K562 (cell line): Measurements from ENCODE around the gene ELF3. TPM values are rescaled to one million over a fixed set of nuclear protein-coding genes. Genes with fewer than 3 reads are reported as not detected.
A peak's percentile ranks its signal among the peaks of the same experiment; 100 is the strongest.

Experiments
- KHSRP ChIP-seq: fragments of 450-650 bp; IDR thresholded peaks from 2 replicates; pipeline ENCODE4 v1.6.1; 2017
- MAFK ChIP-seq: IDR thresholded peaks from 2 replicates; pipeline ENCODE4 v1.6.1; 2011; ENCODE audit warnings: low read length, improper control_type of control experiment
- MCM5 ChIP-seq: fragments of 450-650 bp; IDR thresholded peaks from 2 replicates; pipeline ENCODE4 v1.6.1; 2016; ENCODE audit warnings: low read depth
- RAD21 ChIP-seq, 2 experiments: fragments of 250-450 bp in 1 of 2; fragments of 450-650 bp in 1 of 2; sonication (Bioruptor Pico) in 1 of 2; formaldehyde crosslinking in 1 of 2; IDR thresholded peaks in 1 of 2; conservative IDR thresholded peaks in 1 of 2; 2 replicates each; pipeline versions ENCODE4 v1.4.0 to v1.8.0; 2020 to 2022; ENCODE audit warnings: mild to moderate bottlenecking in 2 of 2, moderate library complexity in 1 of 2
- SMAD4 ChIP-seq: fragments of 250-450 bp; sonication (Bioruptor Pico); conservative IDR thresholded peaks from 2 replicates; pipeline ENCODE4 v1.8.0; 2021; ENCODE audit warnings: inconsistent platforms, mild to moderate bottlenecking, moderate library complexity
- TEAD1 ChIP-seq, 2 experiments: fragments of 450-650 bp in 1 of 2; sonication (generic) in 1 of 2; formaldehyde crosslinking; IDR thresholded peaks; 2 replicates each; pipeline versions ENCODE4 v1.4.0 to v1.8.0; 2020 to 2022; ENCODE audit warnings: mild to moderate bottlenecking in 2 of 2, missing genetic modification reagents in 1 of 2
- U2AF2 ChIP-seq: fragments of 200-400 bp; formaldehyde crosslinking; optimal IDR thresholded peaks from 2 replicates; pipeline ENCODE3; 2017; ENCODE audit warnings: low read depth, mild to moderate bottlenecking, low read length
- XRCC4 ChIP-seq: IDR thresholded peaks from one replicate; pipeline ENCODE4 v1.6.1; 2011; ENCODE audit not compliant: insufficient read depth, insufficient read length; ENCODE audit errors: extremely low read depth
- polyA plus RNA-seq, 8 experiments: library from polyadenylated mRNA; depleted of rRNA in 4 of 8; stranded (reverse) in 5 of 8; unstranded in 3 of 8; fragments of >200 nt; fragmentation: Nextera tagmentation in 2 of 8; fragmentation: Illumina TruSeq in 1 of 8; extraction: Ambion mirVana in 2 of 8; extraction: Trizol in 1 of 8; gene quantifications; 2 replicates each; pipeline versions ENCODE4 v1.2.1 to v1.2.3, GENCODE V29; 2011 to 2014; ENCODE audit warnings: inconsistent platforms in 1 of 8, missing spikeins in 1 of 8
- total RNA-seq, 7 experiments: library from RNA; depleted of rRNA in 6 of 7; stranded (reverse); fragments of >200 nt in 6 of 7; fragmentation: Illumina TruSeq in 2 of 7; extraction: Trizol in 2 of 7; gene quantifications; 2 replicates each; pipeline versions ENCODE4 v1.2.1 to v1.2.3, GENCODE V29; 2011 to 2021; ENCODE audit warnings: low replicate concordance in 1 of 7
- TF ChIP-seq, protein P1 (sequence below), 2 experiments: fragments of 450-650 bp in 1 of 2; sonication (generic) in 1 of 2; formaldehyde crosslinking in 1 of 2; IDR thresholded peaks; 2 replicates each; pipeline versions ENCODE4 v1.7.1 to v1.9.0; 2016 to 2022; ENCODE audit warnings: inconsistent platforms in 1 of 2, mild to moderate bottlenecking in 1 of 2, missing genetic modification reagents in 1 of 2
- TF ChIP-seq, protein P2 (sequence below): fragments of 250-450 bp; sonication (Bioruptor Pico); IDR thresholded peaks from 2 replicates; pipeline ENCODE4 v1.4.0; 2020; ENCODE audit warnings: mild to moderate bottlenecking, moderate library complexity, borderline replicate concordance
- TF ChIP-seq, protein P3 (sequence below): fragments of 250-450 bp; sonication (Bioruptor Pico); IDR thresholded peaks from 2 replicates; pipeline ENCODE4 v1.5.0; 2022; ENCODE audit warnings: mild to moderate bottlenecking
- TF ChIP-seq, protein P4 (sequence below): sonication (generic); formaldehyde crosslinking; IDR thresholded peaks from 2 replicates; pipeline ENCODE4 v1.8.1; 2022; ENCODE audit warnings: missing genetic modification reagents

The ELF3 gene
- total and polyA plus RNA-seq, 9 of the 15 experiments (the other 6 are each of a cell fraction or from before 2014, with no cell fraction given), result 0.03 to 1.2 (median 0.07) TPM; not detected in 4

DNA sequence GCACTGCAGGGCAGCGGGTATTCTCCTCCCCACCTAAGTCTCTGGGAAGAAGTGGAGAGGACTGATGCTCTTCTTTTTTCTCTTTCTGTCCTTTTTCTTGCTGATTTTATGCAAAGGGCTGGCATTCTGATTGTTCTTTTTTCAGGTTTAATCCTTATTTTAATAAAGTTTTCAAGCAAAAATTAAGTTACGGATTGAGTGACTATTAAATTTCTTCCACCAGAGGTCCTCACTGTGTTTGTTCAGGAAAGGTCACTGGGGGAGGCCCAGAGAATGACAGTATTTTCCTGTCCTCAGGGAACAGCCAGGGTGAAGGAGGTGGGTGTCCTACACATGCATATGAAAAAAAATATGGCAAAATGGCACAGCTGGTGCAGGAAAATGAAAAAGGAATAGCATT is 4.4 kb upstream of the ELF3 start (continued):
- TF ChIP-seq, protein P1, sequence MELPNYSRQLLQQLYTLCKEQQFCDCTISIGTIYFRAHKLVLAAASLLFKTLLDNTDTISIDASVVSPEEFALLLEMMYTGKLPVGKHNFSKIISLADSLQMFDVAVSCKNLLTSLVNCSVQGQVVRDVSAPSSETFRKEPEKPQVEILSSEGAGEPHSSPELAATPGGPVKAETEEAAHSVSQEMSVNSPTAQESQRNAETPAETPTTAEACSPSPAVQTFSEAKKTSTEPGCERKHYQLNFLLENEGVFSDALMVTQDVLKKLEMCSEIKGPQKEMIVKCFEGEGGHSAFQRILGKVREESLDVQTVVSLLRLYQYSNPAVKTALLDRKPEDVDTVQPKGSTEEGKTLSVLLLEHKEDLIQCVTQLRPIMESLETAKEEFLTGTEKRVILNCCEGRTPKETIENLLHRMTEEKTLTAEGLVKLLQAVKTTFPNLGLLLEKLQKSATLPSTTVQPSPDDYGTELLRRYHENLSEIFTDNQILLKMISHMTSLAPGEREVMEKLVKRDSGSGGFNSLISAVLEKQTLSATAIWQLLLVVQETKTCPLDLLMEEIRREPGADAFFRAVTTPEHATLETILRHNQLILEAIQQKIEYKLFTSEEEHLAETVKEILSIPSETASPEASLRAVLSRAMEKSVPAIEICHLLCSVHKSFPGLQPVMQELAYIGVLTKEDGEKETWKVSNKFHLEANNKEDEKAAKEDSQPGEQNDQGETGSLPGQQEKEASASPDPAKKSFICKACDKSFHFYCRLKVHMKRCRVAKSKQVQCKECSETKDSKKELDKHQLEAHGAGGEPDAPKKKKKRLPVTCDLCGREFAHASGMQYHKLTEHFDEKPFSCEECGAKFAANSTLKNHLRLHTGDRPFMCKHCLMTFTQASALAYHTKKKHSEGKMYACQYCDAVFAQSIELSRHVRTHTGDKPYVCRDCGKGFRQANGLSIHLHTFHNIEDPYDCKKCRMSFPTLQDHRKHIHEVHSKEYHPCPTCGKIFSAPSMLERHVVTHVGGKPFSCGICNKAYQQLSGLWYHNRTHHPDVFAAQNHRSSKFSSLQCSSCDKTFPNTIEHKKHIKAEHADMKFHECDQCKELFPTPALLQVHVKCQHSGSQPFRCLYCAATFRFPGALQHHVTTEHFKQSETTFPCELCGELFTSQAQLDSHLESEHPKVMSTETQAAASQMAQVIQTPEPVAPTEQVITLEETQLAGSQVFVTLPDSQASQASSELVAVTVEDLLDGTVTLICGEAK (IDR thresholded peaks at IDR 0.05), result peak; percentile 92
- TF ChIP-seq, protein P1 (CRISPR knock-in tag; IDR thresholded peaks at IDR 0.05), result peak; percentile 88
- TF ChIP-seq XRCC4 (no peak), TEAD1 (CRISPR knock-in tag; IDR thresholded peaks at IDR 0.05) (peak; percentile 88 to 96), MAFK (no peak), MCM5 (no peak), KHSRP (no peak), U2AF2 (no peak), SMAD4 (CRISPR knock-in tag) (no peak), RAD21 (CRISPR knock-in tag; conservative IDR thresholded peaks at IDR 0.05 in 1 of 2, IDR thresholded peaks at IDR 0.05 in 1 of 2) (peak; percentile 23 to 57; a peak in 3 of 4 replicates)
- TF ChIP-seq, protein P2, sequence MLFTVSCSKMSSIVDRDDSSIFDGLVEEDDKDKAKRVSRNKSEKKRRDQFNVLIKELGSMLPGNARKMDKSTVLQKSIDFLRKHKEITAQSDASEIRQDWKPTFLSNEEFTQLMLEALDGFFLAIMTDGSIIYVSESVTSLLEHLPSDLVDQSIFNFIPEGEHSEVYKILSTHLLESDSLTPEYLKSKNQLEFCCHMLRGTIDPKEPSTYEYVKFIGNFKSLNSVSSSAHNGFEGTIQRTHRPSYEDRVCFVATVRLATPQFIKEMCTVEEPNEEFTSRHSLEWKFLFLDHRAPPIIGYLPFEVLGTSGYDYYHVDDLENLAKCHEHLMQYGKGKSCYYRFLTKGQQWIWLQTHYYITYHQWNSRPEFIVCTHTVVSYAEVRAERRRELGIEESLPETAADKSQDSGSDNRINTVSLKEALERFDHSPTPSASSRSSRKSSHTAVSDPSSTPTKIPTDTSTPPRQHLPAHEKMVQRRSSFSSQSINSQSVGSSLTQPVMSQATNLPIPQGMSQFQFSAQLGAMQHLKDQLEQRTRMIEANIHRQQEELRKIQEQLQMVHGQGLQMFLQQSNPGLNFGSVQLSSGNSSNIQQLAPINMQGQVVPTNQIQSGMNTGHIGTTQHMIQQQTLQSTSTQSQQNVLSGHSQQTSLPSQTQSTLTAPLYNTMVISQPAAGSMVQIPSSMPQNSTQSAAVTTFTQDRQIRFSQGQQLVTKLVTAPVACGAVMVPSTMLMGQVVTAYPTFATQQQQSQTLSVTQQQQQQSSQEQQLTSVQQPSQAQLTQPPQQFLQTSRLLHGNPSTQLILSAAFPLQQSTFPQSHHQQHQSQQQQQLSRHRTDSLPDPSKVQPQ (CRISPR knock-in tag), result no peak
- TF ChIP-seq, protein P3, sequence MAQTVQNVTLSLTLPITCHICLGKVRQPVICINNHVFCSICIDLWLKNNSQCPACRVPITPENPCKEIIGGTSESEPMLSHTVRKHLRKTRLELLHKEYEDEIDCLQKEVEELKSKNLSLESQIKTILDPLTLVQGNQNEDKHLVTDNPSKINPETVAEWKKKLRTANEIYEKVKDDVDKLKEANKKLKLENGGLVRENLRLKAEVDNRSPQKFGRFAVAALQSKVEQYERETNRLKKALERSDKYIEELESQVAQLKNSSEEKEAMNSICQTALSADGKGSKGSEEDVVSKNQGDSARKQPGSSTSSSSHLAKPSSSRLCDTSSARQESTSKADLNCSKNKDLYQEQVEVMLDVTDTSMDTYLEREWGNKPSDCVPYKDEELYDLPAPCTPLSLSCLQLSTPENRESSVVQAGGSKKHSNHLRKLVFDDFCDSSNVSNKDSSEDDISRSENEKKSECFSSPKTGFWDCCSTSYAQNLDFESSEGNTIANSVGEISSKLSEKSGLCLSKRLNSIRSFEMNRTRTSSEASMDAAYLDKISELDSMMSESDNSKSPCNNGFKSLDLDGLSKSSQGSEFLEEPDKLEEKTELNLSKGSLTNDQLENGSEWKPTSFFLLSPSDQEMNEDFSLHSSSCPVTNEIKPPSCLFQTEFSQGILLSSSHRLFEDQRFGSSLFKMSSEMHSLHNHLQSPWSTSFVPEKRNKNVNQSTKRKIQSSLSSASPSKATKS, result no peak
- TF ChIP-seq, protein P4, sequence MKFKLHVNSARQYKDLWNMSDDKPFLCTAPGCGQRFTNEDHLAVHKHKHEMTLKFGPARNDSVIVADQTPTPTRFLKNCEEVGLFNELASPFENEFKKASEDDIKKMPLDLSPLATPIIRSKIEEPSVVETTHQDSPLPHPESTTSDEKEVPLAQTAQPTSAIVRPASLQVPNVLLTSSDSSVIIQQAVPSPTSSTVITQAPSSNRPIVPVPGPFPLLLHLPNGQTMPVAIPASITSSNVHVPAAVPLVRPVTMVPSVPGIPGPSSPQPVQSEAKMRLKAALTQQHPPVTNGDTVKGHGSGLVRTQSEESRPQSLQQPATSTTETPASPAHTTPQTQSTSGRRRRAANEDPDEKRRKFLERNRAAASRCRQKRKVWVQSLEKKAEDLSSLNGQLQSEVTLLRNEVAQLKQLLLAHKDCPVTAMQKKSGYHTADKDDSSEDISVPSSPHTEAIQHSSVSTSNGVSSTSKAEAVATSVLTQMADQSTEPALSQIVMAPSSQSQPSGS (CRISPR knock-in tag), result no peak
